Measurements from ENCODE around the gene ADAMTSL5.

Gene ADAMTSL5

GRCh38 chr19:1526066-1526778 is 13.4 kb upstream of the ADAMTSL5 start:
- peak; percentile 45; the same call in 1 of the 2 replicates for TF ChIP-seq MAX (IDR thresholded peaks at IDR 0.05)
- TF ChIP-seq RAD21 (IDR thresholded peaks at IDR 0.05; ENCODE audit: low read depth) = no peak
- TF ChIP-seq FOXM1 (IDR thresholded peaks at IDR 0.05; ENCODE audit: borderline replicate concordance, low read depth) = no peak
- TF ChIP-seq EGR1 (IDR thresholded peaks at IDR 0.05) = no peak
- no peak for TF ChIP-seq ZBTB7A (IDR thresholded peaks at IDR 0.05; ENCODE audit: low read depth)
- TF ChIP-seq REST (IDR thresholded peaks at IDR 0.05; ENCODE audit: low read depth) = no peak
- TF ChIP-seq NFIC (IDR thresholded peaks at IDR 0.05) = no peak
- no peak for TF ChIP-seq CREB1 (IDR thresholded peaks at IDR 0.05; ENCODE audit: low read depth)

GRCh38 chr19:1525343-1525742 is 12.5 kb upstream of the ADAMTSL5 start:
- TF ChIP-seq TEAD4 (IDR thresholded peaks at IDR 0.05) = no peak
- no peak for TF ChIP-seq TAF1 (IDR thresholded peaks at IDR 0.05; ENCODE audit: low read depth)
- TF ChIP-seq FOXM1 (IDR thresholded peaks at IDR 0.05; ENCODE audit: borderline replicate concordance, low read depth) = no peak
- TF ChIP-seq NFIC (IDR thresholded peaks at IDR 0.05) = no peak

GRCh38 chr19:1524972-1525325 is 12.1 kb upstream of the ADAMTSL5 start:
- no peak for TF ChIP-seq FOXM1 (IDR thresholded peaks at IDR 0.05; ENCODE audit: borderline replicate concordance, low read depth)
- TF ChIP-seq CEBPB (IDR thresholded peaks at IDR 0.05) = no peak
- TF ChIP-seq TCF12 (IDR thresholded peaks at IDR 0.05; ENCODE audit: low read depth) = no peak
- no peak for TF ChIP-seq EGR1 (IDR thresholded peaks at IDR 0.05)
- no peak for TF ChIP-seq ZBTB7A (IDR thresholded peaks at IDR 0.05; ENCODE audit: low read depth)
- TF ChIP-seq RAD21 (IDR thresholded peaks at IDR 0.05; ENCODE audit: low read depth) = no peak
- TF ChIP-seq TAF1 (IDR thresholded peaks at IDR 0.05; ENCODE audit: low read depth) = no peak
- TF ChIP-seq YY1 (IDR thresholded peaks at IDR 0.05; ENCODE audit: low read depth) = no peak
- no peak for TF ChIP-seq CREB1 (IDR thresholded peaks at IDR 0.05; ENCODE audit: low read depth)
- TF ChIP-seq USF1 (IDR thresholded peaks at IDR 0.05) = no peak
- no peak for TF ChIP-seq REST (IDR thresholded peaks at IDR 0.05; ENCODE audit: low read depth)

GRCh38 chr19:1524287-1524971 is 11.6 kb upstream of the ADAMTSL5 start:
- TF ChIP-seq RAD21 (IDR thresholded peaks at IDR 0.05; ENCODE audit: low read depth) (no peak), EP300 (IDR thresholded peaks at IDR 0.05; ENCODE audit: borderline replicate concordance) (no peak), ZBTB7A (IDR thresholded peaks at IDR 0.05; ENCODE audit: low read depth) (no peak), TAF1 (IDR thresholded peaks at IDR 0.05; ENCODE audit: low read depth) (no peak), TEAD4 (IDR thresholded peaks at IDR 0.05) (no peak), NFIC (IDR thresholded peaks at IDR 0.05) (no peak), MAX (IDR thresholded peaks at IDR 0.05) (no peak), REST (IDR thresholded peaks at IDR 0.05; ENCODE audit: low read depth) (no peak), EGR1 (IDR thresholded peaks at IDR 0.05) (no peak), CREB1 (IDR thresholded peaks at IDR 0.05; ENCODE audit: low read depth) (no peak), CEBPB (IDR thresholded peaks at IDR 0.05) (no peak)
